ENCODE measurements around the gene FBXL5. TPM values are rescaled to one million over a fixed set of nuclear protein-coding genes. Genes with fewer than 3 reads are reported as not detected.

Gene FBXL5
- total RNA-seq, 4 donors from 2014 or later, result 69.4 to 95.0 (median 80.3) TPM

DNA sequence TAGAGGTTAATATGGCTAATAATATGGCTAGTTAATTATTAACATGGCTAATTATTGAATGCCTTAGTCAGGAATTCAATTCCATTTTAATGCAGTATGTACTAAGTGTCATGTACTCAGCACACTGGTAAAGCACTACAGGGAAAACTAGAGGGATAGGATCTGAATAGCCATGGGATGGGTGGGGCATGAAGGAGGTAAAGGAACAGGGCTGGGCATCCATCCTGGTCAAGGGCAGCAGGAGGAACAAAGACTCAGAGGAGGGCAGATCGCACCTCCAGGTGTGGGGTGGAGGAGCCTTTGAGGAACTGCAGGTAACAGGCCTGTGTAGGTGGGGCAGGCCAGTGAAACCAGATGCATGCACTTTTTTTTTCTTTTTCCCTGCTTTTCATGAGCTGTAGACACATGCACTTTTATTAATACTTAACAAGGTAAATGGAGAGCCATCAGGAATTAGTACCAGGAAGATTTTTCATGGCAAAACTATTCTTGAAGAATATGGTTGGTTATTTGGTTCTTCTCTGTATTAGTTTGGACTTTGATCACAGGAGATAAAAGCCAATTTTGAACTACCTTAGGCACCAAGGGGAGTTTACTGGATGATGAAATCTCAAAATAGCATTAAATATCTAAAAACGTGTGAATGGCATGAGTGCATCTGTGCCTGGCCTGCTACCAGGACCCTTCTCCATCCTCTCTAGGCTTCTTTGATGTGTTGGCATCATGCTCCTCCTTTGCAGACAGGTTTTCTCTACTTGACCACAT lies 97.2 kb downstream of the FBXL5 start:
- TF ChIP-seq CTCF (IDR thresholded peaks at IDR 0.05), result no peak
- TF ChIP-seq POLR2A (IDR thresholded peaks at IDR 0.05), result no peak
- intact Hi-C loops (cut with DNase I; ENCODE audit: low total_unique reads), result no loop called here
- DNase-seq (ENCODE audit: low spot score in 2 of 2), result no peak
- WGBS, 2 donors, result 79 to 80% methylated on average over 2 of the region's 2 CpGs
- no peak overlapping the region for H3K4me3 ChIP-seq (ENCODE audit: low read depth, poor library complexity, severe bottlenecking)

DNA sequence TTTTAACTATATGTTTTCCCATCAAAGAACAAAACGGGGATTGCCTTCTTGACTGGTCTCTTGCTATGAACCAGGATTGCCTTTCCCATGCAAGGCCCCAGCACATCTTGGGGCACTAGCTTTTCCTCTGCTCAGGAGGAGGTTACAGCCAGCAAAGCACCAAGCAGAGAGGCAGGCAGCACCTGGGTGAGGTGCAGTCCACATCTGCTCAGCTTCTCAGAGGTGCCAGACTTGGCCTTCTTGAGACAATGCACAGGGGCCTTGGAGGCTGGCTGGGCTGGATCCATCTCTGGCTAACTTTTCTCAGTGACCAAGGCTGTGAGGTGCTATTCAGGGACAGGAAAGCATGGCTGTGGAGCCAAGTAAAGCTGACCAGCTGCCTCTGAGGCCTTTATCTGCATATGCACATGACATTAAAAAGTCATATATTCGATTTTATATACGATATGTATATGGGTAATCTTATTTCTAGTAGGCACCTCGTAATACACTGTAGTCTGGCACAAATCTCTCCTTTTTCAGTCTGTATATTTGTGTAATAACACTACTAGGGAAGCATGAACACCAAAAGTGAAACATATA lies 98.6 kb downstream of the FBXL5 start:
- TF ChIP-seq CTCF (IDR thresholded peaks at IDR 0.05), result no peak
- no peak for TF ChIP-seq POLR2A (IDR thresholded peaks at IDR 0.05)
- intact Hi-C loops (cut with DNase I; ENCODE audit: low total_unique reads), result no loop called here
- H3K4me3 ChIP-seq (ENCODE audit: low read depth, poor library complexity, severe bottlenecking), result no peak overlapping the region
- WGBS, 2 donors, result 94 to 96% methylated on average over 4 of the region's 4 CpGs
- no peak for DNase-seq (ENCODE audit: low spot score in 2 of 2)

Other genes starting within 250 kb of the FBXL5 start
- 1 to 10 TPM in 2 of 4 donors, under 1 TPM in 2; 0.80 to 9.2 (median 3.6) TPM for gene C1QTNF7, start 227.3 kb downstream of the FBXL5 start, total RNA-seq
- 1 to 10 TPM; 2.1 to 6.3 (median 3.3) TPM for gene CC2D2A, start 185.5 kb downstream of the FBXL5 start, total RNA-seq
- 10 to 100 TPM; 19.1 to 37.2 (median 28.9) TPM for gene FAM200B, start 26.5 kb upstream of the FBXL5 start, total RNA-seq
- 1 to 10 TPM; 3.7 to 6.7 (median 5.7) TPM for gene BST1, start 47.7 kb upstream of the FBXL5 start, total RNA-seq
- gene CD38, start 123.0 kb upstream of the FBXL5 start, total RNA-seq, result 1 to 10 TPM in 1 of 4 donors, under 1 TPM in 3; 0.08 to 1.1 (median 0.21) TPM